Activated CD4-positive, alpha-beta memory T cell treated with anti-CD3 and anti-CD28 coated beads, Interleukin-2, amount 10 ng/mL, durations not matched to agents 7 days and 5 days (primary cell): ENCODE results near the gene REEP6. TPM values are rescaled to one million over a fixed set of nuclear protein-coding genes. Genes with fewer than 3 reads are reported as not detected.
A peak's percentile ranks its signal among the peaks of the same experiment; 100 is the strongest.
"Not testable (repeated sequence)": the region's sequence is repeated elsewhere in the genome, so short reads cannot be mapped to it uniquely, and the experiment has no call there.

Experiments
- CTCF ChIA-PET: fragments of 350-600 bp; sonication (Branson Sonifier 250); formaldehyde crosslinking; loops from one replicate; lab custom pipeline; 2021; ENCODE audit warnings: antibody characterized with exemption, inconsistent platforms; lab: Charles Lee
- POLR2A ChIA-PET: fragments of 350-600 bp; sonication (Branson Sonifier 250); formaldehyde crosslinking; loops from one replicate; lab custom pipeline; 2021; ENCODE audit warnings: antibody characterized with exemption; lab: Charles Lee
- DNase-seq: peaks from one replicate; pipeline ENCODE4 v3.0.0-alpha.2; 2020
- H3K27ac Mint-ChIP-seq: one replicate; pipeline ENCODE4 v1.8.0; 2021; ENCODE audit warnings: mild to moderate bottlenecking, mixed read lengths
- H3K27me3 Mint-ChIP-seq: one replicate; pipeline ENCODE4 v1.8.0; 2021; ENCODE audit warnings: mixed read lengths
- H3K36me3 Mint-ChIP-seq: one replicate; pipeline ENCODE4 v1.8.0; 2021; ENCODE audit warnings: low read depth, mixed read lengths
- H3K4me1 Mint-ChIP-seq: one replicate; pipeline ENCODE4 v1.8.0; 2021; ENCODE audit warnings: mixed read lengths
- H3K4me3 Mint-ChIP-seq: one replicate; pipeline ENCODE4 v1.8.0; 2021; ENCODE audit warnings: mild to moderate bottlenecking, mixed read lengths
- H3K9me3 Mint-ChIP-seq: one replicate; pipeline ENCODE4 v1.8.0; 2021; ENCODE audit warnings: mixed read lengths
- total RNA-seq, 2 experiments: library from RNA; stranded (reverse); gene quantifications; one replicate each; pipeline ENCODE4 v1.2.3, GENCODE V29; 2021

The REEP6 gene
- total RNA-seq, 2 experiments from 2014 or later = 1.1 to 1.6 TPM

DNA sequence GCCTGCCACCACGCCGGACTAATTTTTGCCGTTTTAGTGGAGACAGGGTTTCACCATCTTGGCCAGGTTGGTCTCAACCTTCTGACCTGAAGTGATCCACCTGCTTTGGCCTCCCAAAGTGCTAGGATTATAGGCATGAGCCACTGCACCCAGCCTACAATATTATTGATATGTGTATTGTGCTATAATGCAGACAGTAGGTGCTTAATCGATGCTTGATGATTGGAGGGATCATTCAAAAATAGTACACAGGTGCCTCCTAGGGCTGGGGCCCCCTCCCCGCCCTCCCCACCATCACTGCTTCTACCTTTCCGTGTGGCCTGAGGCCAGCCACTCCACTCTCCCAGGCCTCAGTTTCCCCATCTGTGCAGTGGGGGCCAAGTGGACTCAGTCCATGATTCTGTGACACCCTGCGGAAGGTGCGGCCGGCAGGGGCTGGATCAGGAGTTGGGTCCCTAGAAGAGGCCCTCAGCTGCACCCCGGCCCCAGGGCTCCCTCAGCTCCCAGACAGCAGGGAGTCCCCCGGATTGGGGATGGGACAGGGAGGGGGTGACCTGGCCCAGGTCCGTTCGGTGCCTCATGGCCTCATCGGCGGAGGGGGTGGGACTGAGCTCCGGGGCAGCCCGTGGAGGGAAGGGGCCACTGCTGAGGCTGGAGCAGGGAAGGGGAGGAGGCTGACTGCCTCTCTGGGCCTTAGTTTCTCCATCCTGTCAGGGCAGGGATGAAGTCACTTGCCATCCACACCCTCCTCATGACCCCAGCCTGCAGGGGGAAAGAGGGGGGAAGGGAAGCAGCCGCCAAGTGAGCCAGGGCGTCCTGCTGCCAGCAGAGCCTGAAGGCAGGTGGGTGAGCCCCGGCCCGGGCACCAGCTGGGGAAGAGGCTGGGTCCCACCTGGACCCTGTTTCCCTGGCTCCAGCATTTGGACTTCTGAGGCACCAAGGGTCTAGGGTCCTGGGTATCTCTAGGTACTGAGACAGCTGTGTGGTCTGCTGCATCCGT lies 20.6 kb downstream of the REEP6 start:
- peaks cover 13% of the 10 kb centered on the region for H3K27me3 Mint-ChIP-seq

DNA sequence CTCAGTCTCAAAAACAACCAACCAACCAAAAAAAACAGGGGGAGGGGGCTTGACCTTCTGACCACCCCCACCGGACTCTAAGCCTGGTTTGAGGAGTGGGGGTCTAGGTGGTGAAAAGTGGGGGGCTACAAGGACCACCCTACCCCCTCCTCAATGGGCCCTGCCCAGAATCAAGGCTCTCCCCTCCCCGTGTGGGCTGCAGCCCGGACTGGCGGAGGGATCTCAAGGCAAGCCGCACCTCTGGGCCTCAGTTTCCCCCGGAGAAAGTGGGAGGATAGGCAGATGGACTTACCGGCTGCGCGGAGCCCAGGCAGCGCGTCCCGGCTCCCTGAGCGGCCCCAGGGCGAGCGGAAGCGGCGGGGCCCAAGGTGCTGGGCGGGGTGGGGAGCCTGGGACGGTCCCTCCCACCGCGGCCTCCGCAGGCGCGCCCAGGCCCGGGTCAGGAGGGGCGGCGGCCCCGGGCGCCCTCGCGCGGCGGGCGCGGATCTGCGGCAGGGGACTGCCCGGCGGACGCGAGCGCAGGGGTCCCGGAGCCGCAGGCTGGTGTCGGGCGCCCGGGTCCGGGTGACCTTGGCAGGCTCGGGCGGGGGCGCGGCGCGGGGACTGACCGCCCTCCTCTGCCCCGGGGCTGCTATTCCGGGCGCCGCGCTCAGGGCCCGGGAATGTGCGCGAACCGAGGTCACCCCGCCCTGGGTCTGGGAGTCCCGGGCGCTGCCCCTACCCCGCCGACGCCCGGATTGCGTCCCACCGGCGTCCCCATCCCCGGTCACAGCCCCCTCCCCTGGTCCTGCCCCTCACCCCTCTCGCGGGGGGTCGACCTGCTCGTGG lies 21.9 kb downstream of the REEP6 start, which contains the start of gene ADAMTSL5:
TSS of gene ADAMTSL5 (minus strand) at position 349 of the 828 bp plus-strand sequence. CDS start 2,076 bp downstream, outside the sequence.
- H3K4me3 Mint-ChIP-seq = peak within 1 kb of the TSS; percentile 66
- POLR2A ChIA-PET = no interaction called here
- DNase-seq = peak; percentile 78
- CTCF ChIA-PET = no interaction called here
- H3K4me1 Mint-ChIP-seq = peaks cover 14% of the 10 kb centered on the region
- no peak within 1 kb of the TSS for H3K27ac Mint-ChIP-seq
- no peaks in the 10 kb centered on the region for H3K9me3 Mint-ChIP-seq
- H3K36me3 Mint-ChIP-seq = no peaks in the 10 kb centered on the region
- H3K27me3 Mint-ChIP-seq = peaks cover 13% of the 10 kb centered on the region

More for the DNA sequence above, 20.6 kb downstream of the REEP6 start:
- CTCF ChIA-PET = no interaction called here
- POLR2A ChIA-PET = no interaction called here
- DNase-seq = no peak
- Mint-ChIP-seq H3K4me1 (peaks cover 18% of the 10 kb centered on the region), H3K36me3 (no peaks in the 10 kb centered on the region), H3K9me3 (no peaks in the 10 kb centered on the region), H3K27ac (no peak overlapping the region), H3K4me3 (peak overlapping the region; percentile 66)

DNA sequence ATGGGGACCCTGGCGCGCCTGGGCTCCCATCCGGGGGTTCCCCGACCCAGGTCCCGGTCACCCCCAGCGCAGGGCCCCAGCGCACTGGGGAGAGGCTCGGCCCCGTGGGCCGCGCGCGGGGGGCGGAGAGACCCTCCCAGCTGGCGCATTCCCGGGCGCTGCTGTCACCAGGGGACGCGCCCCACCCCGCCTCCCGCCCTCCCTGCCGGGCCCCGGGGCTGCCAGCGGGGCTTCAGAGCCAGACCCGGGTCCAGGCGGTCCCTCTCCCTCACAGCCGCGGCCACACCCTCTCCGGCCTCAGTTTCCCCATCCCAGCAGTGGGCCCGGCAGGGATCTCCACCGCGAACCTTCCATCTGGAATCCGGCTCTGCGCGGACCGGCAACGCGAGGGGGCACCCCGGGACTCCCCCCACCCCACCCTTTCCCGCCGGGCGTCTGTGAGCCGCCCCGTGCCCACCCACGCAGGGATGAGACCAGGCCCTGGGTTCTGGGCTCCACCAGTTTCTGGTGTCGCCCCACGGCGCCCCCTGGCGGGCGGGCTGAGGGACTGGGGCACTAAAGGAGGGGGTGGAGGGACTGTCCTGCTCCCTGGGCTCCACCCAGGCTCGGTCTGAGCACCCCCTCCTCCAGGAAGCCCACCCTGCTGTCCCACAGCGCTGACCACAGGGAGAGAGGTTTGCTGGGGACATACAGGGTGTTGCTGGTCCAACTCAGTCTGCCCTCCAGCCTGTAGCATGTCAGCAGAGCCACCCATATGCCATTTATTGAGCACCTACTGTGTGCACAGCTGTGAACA lies 22.7 kb downstream of the REEP6 start:
- peak; percentile 74 for DNase-seq
- Mint-ChIP-seq H3K4me3 (peak overlapping the region; percentile 30), H3K9me3 (no peaks in the 10 kb centered on the region), H3K4me1 (peaks cover 13% of the 10 kb centered on the region), H3K27ac (no peak overlapping the region), H3K36me3 (no peaks in the 10 kb centered on the region), H3K27me3 (peaks cover 12% of the 10 kb centered on the region)
- POLR2A ChIA-PET = no interaction called here
- CTCF ChIA-PET = interaction anchor here (0.9 to 1.0 kb wide), 2 partner anchors 23 to 26 kb away, joined by 3 to 5 read pairs; partner anchors contain the start of gene REEP6

DNA sequence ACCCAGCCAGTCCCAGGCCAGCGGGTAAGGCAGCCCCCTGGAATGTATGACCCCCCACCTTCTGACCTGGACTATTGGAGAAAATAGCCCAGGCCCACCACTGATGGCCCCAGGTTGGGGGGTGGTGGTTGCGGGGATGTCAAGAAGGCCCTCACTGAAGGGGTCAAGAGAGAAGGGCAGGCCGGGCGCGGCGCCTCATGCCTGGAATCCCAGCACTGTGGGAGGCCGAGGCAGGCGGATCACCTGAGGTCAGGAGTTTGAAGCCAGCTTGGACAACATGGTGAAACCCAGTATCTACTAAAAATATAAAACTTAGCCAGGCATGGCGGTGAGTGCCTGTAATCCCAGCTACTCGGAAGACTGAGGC lies 23.3 kb downstream of the REEP6 start:
- CTCF ChIA-PET = interaction anchor here (0.8 to 1.0 kb wide), 3 partner anchors 23 to 28 kb away, joined by 3 to 5 read pairs (median 3); partner anchors contain the start of gene REEP6
- Mint-ChIP-seq H3K27ac (no peak overlapping the region), H3K27me3 (peaks cover 10% of the 10 kb centered on the region), H3K9me3 (no peaks in the 10 kb centered on the region), H3K4me1 (peaks cover 13% of the 10 kb centered on the region), H3K36me3 (no peaks in the 10 kb centered on the region), H3K4me3 (peak overlapping the region; percentile 30)
- DNase-seq = no peak
- POLR2A ChIA-PET = interaction anchor here (0.9 kb wide), 1 partner anchor 77 kb away, joined by 3 read pairs; no protein-coding TSS in a partner anchor

DNA sequence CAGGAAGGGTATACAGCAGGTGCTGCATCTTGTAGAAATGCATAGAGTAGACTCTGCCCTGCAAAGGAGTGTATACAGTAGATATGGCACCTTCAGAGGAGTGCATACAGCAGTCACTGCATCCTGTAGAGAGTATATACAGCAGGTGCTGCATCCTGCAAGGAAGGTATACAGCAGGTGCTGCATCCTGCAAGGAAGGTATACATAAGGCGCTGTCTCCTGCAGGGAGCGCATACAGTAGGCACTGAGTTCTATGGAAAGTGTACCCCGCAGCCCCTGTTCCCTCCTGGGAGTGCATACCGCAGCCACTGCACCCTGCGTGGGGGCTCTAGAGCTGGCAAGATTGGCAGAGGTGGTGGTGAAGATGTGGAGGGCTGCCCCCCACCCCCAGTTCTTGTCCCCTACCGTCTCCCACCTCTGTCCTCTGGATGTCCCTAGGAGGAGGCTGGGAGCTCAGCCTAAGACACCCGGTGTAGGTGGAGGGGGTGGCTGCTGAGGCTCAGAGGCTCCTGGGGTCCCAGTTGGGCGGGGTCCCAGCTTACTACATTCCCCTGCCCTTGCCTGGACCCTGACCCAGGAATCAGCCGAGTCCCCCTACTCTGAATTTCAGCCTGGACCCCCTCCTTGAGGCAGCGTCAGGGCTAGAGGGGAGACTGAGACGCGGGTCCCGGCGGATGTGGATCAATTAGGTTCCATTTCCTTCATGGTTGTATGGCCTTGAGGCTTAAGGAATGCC lies 24.2 kb downstream of the REEP6 start:
- Mint-ChIP-seq H3K4me1 (peaks cover 11% of the 10 kb centered on the region), H3K9me3 (no peaks in the 10 kb centered on the region), H3K27me3 (peaks cover 6% of the 10 kb centered on the region), H3K4me3 (no peak overlapping the region), H3K27ac (no peak overlapping the region), H3K36me3 (no peaks in the 10 kb centered on the region)
- ChIA-PET POLR2A (interaction anchor here (0.9 kb wide), 1 partner anchor 77 kb away, joined by 3 read pairs; no protein-coding TSS in a partner anchor), CTCF (interaction anchor here (0.6 to 1.0 kb wide), 4 partner anchors 24 to 268 kb away, joined by 3 to 5 read pairs (median 3); partner anchors contain the start of gene REEP6)
- no peak for DNase-seq

DNA sequence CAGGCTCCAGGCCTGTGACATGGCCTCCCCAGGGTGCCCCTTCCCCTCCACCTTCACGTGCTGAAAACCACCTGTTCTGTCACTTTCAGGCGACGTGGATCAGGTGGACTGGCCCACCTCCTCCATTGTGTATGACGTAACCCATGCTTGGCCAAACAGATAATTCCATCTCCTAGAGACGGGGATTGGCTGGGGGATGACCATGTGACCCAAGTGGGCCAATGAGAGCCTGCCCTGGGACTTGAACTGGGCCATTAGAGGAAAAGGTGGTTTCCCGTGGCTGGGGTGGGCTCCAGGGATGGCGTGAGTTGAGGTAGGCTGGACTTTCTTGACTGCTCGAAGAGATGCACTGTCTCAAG lies 25.4 kb downstream of the REEP6 start:
- Mint-ChIP-seq H3K9me3 (no peaks in the 10 kb centered on the region), H3K27ac (no peak overlapping the region), H3K4me3 (no peak overlapping the region), H3K36me3 (no peaks in the 10 kb centered on the region), H3K27me3 (no peaks in the 10 kb centered on the region), H3K4me1 (peaks cover 9% of the 10 kb centered on the region)
- ChIA-PET CTCF (no interaction called here), POLR2A (no interaction called here)
- no peak for DNase-seq

DNA sequence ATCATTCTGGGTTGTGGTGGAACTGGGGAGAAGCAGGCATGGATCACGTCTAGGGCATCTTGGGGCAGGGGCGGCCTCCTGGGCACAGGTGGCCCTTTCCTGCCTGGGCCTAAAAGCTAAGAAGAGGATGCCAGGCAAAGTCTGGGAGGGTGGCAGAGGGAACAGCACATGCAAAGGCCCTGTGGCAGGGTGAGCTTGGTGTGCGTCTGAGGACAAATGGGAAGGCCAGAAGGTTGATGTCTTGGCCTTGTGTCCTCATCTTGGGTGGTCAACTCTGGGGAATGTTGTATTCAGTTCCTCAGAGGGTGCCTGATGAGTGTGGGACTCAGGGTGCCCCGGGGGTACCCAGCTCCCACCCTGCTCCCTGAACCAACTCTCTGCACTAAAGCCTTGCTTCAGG lies 27.5 kb downstream of the REEP6 start:
- ChIA-PET CTCF (interaction anchor here (1.6 kb wide), 1 partner anchor 28 kb away, joined by 5 read pairs; no protein-coding TSS in a partner anchor), POLR2A (no interaction called here)
- Mint-ChIP-seq H3K9me3 (no peaks in the 10 kb centered on the region), H3K27me3 (peaks cover 10% of the 10 kb centered on the region), H3K4me1 (peaks cover 2% of the 10 kb centered on the region), H3K27ac (no peak overlapping the region), H3K4me3 (no peak overlapping the region), H3K36me3 (no peaks in the 10 kb centered on the region)
- DNase-seq = no peak

DNA sequence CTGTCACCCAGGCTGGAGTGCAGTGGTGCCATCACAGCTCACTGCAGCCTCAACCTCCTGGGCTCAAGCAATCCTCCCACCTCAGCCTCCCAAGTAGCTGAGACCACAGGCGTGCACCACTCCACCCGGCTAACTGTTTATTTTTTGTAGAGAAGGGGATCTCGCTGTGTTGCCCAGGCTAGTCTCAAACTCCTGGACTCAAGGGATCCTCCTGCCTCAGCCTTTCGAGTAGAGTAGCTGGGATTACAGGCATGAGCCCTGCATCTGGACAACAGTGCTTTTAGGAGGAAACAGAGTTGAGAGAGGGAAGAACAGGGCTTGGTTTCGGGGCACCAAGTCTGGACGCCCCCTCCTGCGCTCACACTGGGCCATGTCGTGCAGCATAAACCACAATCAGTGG lies 28.8 kb downstream of the REEP6 start:
- H3K36me3 Mint-ChIP-seq, H3K4me1 Mint-ChIP-seq, POLR2A ChIA-PET, H3K27ac Mint-ChIP-seq, H3K4me3 Mint-ChIP-seq, CTCF ChIA-PET, H3K9me3 Mint-ChIP-seq, DNase-seq: not testable (repeated sequence)
- H3K27me3 Mint-ChIP-seq = peaks cover 16% of the 10 kb centered on the region

DNA sequence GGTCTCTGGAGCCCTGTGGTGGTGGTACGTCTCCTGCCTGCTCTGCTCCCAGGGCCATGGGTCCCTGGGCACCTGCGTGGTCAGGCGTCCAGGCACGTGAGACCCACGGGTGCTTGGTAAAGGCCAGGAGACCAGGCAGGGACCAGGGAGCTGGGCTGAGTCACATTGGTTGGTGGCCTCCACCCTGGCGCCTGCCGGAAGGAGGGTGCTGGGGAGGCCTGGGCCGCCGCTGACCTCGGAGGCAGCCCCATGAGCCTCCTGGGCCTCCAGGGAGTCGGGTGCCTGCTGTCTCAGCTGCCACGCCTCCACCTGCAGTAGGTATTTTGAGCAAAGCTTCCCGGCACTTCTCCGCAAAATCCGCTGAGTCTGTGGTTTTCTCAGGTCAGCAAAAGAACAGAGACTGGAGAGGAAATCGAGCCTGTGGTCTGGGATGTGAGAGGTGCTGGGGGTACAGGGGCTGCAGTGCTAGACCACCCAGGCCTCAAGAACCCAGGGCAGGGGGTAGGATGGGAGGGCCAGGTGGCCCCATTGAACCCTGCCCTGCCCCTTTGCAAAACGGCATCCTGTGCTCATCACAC lies 29.3 kb downstream of the REEP6 start:
- Mint-ChIP-seq H3K27ac (no peak overlapping the region), H3K9me3 (no peaks in the 10 kb centered on the region), H3K4me3 (no peak overlapping the region), H3K36me3 (peaks cover 3% of the 10 kb centered on the region), H3K4me1 (peaks cover 4% of the 10 kb centered on the region), H3K27me3 (peaks cover 20% of the 10 kb centered on the region)
- no peak for DNase-seq
- POLR2A ChIA-PET = no interaction called here
- CTCF ChIA-PET = no interaction called here

DNA sequence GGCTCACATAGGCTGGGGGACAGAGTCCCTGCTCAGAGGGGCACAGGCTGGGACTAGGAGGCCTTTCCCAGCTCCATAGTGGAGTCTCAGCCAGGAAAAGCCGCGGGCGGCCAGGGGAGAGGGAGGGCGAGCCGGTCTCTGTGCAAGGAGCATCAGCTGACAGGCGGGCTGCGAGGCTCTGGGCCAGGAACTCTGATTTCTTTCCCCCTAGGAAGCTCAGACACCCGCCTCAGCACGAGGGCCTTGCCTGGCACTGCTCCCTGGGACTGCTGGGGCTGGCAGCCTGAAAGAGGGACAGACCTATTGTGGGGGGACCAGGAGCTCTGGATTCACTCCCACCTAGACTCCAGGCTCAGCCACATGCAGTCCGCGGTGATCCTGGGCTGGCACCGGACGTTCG lies 30.7 kb downstream of the REEP6 start:
- Mint-ChIP-seq H3K27ac (no peak overlapping the region), H3K9me3 (no peaks in the 10 kb centered on the region), H3K27me3 (peaks cover 27% of the 10 kb centered on the region), H3K4me3 (no peak overlapping the region), H3K4me1 (peaks cover 4% of the 10 kb centered on the region), H3K36me3 (peaks cover 3% of the 10 kb centered on the region)
- DNase-seq = no peak
- CTCF ChIA-PET = no interaction called here
- POLR2A ChIA-PET = no interaction called here

DNA sequence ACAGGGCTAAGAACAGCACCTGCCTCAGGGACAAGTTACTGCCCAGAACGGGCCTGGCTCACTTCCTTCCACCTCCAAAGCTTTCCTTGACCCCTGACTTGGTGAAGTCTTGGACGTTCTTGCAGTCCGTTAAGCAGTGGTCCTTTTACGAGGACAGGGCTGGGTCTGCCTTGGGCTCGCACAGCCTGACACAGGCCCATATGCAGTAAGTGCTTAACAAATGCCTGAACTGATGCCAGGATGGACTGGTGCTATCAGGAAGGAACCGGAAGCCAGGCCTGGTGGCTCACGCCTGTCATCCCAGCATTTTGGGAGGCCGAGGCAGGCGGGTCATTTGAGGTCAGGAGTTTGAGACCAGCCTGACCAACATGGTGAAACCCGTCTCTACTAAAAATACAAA lies 31.1 kb downstream of the REEP6 start:
- Mint-ChIP-seq H3K36me3 (peaks cover 3% of the 10 kb centered on the region), H3K9me3 (no peaks in the 10 kb centered on the region), H3K4me3 (no peak overlapping the region), H3K27me3 (peaks cover 27% of the 10 kb centered on the region), H3K4me1 (peaks cover 4% of the 10 kb centered on the region), H3K27ac (no peak overlapping the region)
- ChIA-PET POLR2A (no interaction called here), CTCF (interaction anchor here (0.7 kb wide), 1 partner anchor 1939 kb away, joined by 3 read pairs; no protein-coding TSS in a partner anchor)
- no peak for DNase-seq
